Left colon (tissue), 2 donors: ENCODE results near the gene RAB20. TPM values are rescaled to one million over a fixed set of nuclear protein-coding genes. Genes with fewer than 3 reads are reported as not detected.

Source experiments
- ATAC-seq: fragments of 200-7000 bp; cut with Tn5 transposase; one replicate; pipeline ENCODE4 v1.9.1; 2020; ENCODE audit warnings: mild to moderate bottlenecking, moderate library complexity
- DNase-seq, 2 donors: peaks; one replicate each; pipeline ENCODE4 v3.0.0-alpha.2; 2020
- intact Hi-C, 2 donors: fragments of 100-400 bp; cut with DNase I in 1 of 2; cut with micrococcal nuclease in 1 of 2; formaldehyde crosslinking; loops; one replicate each; pipeline versions ENCODE4 v1.11.2 to v1.14.0; 2022; cut with DNase I, micrococcal nuclease
- total RNA-seq, 2 donors: library from RNA; stranded (reverse); fragmentation: NEBNext Ultra II Directional; extraction: Animal tissue kit (Norgen Biotek cat#: 25700); gene quantifications; one replicate each; pipeline ENCODE4 v1.2.1, GENCODE V29; 2021
- donor health status: DM: no; HTN: no; CAD: no.
- donor health status: DM: yes; HTN: yes; CAD: no.

RAB20 gene
- total RNA-seq, 2 donors from 2014 or later = 37.1 to 53.5 TPM

DNA sequence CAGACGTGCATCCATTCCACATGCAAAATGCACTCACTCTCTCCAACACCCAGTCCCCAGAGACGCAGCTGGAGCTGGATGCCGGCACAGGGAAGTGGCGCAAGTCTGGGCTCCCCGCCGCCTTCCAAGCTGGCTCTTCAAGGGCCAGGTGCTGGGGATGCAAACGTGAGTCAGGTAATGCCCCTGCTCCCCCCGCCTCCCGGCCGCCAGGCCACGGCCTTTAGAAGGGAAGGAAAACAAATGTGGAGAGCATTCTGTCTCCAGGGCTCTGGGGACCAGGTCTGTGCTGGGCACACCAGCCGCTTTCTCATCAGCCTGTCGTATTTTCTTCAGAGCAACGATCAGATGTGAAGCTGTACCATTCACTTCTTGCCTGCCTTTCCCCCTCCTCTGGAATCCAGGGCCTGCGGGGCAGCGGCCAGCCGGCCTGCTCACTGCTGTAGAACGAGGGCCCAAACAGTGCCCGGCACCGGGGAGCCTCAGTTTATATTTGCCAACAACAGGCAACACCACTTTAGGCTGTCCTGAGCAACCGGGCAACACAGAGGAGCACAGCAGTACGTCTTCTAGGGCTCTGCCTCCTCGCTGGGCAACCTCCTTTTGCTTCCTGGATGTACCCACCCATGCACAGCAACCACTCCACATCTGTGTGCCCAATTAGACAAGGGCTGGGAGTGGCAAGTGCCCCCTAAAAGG, 3.8 kb downstream of the RAB20 start:
- intact Hi-C loops = no loop called here
- ATAC-seq (no peak), DNase-seq (no peak)

DNA sequence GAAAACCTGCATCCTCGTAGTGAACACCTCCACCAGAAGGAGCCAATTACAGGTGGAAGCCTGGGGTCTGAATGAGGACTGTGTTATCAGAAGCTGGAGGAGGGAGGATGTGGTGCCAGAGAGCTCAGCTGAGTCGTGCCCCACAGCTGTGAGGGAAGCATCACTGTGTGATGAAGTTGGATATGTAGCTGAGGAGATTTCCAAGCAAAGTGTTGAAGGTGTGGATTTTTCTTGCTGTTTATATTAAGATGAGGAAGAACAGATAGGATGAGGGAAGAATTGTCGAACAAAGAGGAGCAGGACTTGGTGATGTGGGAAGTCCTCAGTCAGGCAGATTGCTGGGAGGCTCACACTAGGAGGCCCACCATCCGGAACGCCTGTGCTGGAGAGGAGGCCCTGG, 4.4 kb downstream of the RAB20 start:
- intact Hi-C loops = no loop called here
- ATAC-seq (no peak), DNase-seq (no peak)

DNA sequence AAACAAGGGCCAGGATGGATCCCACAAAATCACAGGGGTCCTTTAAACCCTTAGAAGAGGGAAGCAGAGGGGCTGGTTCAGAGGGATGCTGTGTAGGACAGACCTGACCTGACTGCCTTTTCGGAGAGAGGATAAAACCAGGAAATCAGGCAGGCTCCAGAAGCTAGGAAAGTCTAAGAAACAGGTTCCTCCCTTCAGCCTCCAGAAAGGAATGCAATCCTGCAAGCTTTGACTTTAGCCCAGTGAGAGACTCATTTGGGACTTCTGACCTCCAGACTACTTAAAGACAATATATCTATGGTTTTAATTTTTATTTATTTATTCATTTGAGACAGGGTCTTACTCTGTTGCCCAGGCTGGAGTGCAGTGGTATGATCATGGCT, 5.3 kb downstream of the RAB20 start:
- intact Hi-C loops = no loop called here
- ATAC-seq = peak; percentile 23
- no peak for DNase-seq

DNA sequence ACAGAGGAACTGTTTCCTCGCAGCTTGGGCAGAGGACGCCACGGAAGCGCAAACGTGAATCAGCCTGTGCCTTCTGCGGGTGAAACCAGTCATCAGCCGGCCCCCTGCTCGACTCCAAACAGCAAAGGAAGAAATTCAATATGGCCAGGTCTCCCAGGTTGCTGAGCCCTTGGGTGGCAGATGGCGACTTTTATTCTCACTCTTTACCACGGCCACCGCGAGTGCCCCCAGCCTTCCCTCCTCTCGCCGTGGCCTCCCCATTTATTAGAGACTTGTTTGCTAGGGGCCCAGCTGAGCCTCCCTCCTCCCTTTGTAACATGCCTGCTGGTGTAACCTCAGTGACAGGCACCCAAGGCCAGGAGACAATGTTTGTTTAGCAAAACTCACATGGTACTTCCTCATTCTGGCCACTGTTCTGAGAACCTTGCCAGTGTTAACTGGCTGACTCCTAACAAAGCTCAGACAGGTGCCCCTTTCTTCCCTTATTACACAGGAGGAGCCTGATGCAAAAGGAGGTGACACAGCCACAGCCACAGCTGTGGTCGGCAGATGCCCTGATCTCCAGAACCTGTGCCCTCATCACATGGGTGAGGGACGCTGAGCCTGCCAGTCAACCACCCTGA, 5.8 kb downstream of the RAB20 start:
- intact Hi-C loops = no loop called here
- ATAC-seq (peak; percentile 75), DNase-seq (peak; percentile 39 to 63)

DNA sequence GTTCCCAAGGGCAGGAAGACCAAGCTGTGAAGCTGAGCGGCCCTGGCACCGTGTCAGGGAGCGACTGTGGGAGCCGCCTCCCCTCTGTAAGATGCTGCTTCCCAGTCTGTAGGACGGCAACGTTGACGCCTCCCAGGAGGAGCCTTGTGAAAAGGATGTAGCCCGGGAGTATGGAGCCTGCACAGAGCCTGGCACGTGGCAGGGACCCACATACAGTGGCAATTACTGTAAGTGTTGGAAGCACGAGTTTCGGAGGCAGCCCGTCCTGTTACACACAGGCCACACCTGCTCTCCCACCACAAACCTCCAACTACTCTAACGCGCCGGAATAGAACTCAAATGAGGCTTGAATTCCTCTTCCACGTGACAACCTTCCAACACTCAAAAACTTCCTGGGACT, 6.6 kb downstream of the RAB20 start:
- DNase-seq (no peak), ATAC-seq (no peak)
- intact Hi-C loops = no loop called here

DNA sequence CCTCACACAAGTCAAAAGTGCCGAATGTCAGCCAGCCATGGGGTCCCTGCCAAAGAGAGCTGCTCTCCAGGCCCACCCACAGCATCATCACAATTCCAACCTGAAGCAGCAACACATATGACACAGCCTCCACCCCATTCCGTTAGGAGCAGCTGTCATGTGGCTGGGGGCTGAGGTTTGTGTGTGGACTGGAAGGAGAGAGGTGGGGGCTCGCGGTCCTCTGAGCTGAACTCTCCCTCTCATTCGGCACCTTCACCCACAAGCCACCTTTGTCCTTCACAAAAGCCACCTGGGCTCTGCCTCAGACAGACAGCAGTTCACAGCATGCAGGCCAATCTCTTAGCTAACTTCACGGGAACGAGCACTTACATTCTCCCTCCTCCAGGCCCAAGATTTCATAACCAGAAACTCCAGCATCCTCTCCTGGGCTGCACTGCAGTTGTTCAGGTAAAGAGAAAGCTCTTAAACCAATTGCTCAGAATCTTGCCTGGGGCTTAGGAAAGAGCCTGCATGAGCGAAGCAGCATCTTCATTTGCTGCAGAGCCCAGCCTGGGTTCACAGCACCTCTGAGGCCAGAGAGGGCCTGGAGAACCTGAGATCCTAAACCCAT, 7.2 kb downstream of the RAB20 start:
- ATAC-seq = no peak
- no peak for DNase-seq
- intact Hi-C loops = no loop called here

DNA sequence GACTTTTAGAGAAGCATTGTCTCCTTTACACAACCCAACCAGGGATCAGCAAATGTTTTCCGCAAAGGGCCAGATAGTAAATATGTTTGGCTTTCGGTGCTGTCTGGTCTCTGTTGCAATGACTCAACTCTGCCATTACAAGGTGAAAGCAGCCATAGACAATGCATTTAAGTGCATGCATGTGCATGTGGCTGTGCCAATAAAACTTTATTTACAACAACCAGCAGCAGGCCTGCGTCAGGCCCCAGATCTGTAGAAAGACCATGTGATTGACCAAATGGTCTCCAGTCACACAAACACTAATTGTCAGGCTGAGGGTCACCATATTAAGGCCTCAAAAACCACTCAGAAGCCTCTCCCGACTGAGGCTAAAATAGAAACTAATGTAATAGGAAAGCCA, 8.1 kb downstream of the RAB20 start:
- ATAC-seq = no peak
- no peak for DNase-seq
- intact Hi-C loops = no loop called here

DNA sequence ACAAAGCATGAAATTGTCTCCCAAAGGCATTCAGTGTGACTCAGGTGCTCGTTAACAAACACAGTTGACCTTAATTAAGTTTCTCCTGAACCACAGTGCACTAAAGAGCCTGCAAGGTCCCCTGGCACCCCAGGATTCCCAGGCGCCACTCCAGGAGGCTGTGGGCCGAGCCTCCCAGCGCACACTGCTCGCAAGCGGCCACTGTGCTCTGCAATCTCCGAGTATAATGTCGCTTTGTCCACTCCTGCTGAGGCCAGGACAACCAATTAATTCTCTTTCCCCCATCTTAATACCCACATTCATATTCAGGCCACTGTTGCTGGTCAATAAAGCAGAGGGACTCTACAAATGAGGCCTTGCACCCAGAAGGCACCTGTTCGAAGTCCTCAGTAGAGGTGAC, 8.8 kb downstream of the RAB20 start:
- no peak for DNase-seq
- no peak for ATAC-seq
- intact Hi-C loops = no loop called here

DNA sequence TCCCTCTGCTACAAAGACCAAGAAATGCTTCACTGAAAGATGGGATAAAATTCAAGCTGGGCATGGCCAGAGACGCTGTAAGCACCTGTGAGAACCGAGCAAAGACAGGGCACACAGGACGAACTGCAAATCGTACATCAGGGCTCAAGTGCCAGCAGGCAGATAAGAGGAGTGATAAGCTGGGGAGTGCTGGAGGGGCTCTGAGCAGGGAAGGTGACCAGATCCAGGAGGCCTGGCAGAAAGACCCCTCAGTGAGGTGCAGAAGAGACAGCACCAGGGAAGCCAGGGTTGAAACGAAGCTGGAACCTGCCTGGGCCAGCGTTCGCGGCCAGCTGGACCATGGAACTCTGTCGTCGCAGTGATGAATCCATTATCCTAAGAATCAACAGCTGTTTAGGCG, 10.2 kb downstream of the RAB20 start:
- intact Hi-C loops = no loop called here
- ATAC-seq = no peak
- DNase-seq = no peak

DNA sequence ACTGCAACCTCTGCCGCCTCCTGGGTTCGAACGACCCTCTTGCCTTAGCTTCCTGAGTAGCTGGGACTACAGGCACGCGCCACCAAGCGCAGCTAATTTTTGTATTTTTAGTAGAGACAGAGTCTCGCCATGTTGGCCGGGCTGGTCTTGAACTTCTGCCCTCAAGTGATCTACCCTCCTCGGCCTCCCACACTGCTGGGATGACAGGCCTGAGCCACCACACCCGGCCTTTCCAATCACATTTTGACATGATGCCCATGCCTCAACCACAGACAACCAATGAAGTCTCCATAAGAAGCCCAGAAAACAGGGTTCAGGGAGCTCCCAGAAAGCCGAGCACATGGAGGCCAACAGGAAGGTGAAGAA, 11.7 kb downstream of the RAB20 start:
- no peak for ATAC-seq
- no peak for DNase-seq
- intact Hi-C loops = no loop called here

DNA sequence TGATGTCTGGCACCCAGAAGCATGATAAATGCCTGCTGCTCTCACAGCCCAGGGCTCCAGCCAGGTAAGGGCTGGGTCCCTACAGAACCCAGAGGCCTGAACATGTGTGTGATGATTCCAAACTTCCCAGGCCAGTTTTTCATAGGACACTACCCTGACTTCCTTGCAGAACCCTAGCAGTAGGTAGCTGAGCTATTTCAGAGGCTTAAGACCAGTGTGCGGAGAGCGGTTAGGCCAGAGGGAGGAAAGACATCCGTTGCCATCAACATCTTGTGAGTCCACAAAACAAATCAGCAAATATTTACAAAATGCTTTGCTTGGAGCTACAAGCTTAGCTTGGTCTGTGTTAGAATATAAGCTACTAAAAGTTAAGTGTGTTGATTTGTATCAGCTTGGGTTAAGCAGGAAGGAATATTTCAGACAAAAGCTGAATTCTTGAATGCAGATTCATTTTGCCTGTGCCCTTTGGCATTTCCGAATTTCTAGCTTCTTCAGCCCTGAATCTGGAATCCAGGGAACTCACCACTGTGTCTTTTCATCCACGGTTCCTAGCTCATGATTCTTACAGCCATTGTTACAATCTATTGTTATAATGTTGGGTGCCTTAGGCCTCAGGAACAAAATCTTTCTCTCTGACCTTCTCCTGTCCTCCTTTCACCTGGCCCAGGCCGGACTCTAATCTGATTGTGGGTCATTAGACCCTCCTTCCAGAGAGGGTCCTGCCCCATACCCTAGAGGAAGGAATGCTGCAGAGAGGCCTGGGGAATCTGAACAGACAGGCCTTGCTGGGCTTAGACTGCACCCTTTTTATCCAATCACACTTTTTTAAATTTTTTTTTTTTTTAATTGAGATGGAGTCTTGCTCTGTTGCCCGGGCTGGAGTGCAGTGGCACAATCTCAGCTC, 12.4 kb downstream of the RAB20 start:
- intact Hi-C loops = no loop called here
- no peak for DNase-seq
- no peak for ATAC-seq

DNA sequence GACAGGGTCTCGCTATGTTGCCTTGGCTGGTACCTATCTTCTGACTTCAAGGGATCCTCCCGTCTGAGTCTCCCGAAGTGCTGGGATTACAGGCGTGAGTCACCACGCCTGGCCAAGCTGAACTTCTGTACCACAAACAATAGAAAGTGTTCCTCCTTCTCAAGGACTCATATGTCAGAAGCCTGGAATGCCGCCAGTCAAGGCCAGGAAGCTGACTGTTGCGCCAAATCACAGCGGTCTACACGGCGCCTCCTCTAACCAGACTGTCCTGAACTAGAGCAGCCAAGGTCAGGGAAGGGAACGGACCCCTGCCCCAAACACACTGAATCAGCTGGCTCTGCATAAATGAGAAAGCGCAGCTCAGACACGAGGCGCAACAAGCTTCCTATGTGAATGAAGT, 14.6 kb downstream of the RAB20 start:
- DNase-seq = peak; percentile 92 to 94

DNA sequence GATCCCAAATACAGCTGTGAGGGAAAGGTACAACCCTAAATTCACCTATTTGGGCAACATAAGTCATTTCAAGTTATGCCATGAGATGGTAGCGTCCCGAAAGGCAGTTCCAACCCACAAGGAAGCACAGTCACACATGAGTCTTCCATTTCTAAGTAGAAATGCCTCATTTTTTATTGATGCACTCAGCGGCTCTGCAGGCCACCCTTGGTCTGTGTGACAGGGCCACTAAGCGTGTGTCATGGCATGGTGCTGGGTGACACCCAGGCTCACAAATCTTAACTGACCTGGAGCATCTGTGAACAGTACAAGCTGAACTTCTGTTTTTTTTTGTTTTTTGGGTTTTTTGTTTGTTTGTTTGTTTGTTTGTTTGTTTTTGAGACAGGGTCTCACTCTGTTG, 15.1 kb downstream of the RAB20 start:
- peak; percentile 41 for ATAC-seq
- DNase-seq = no peak
- intact Hi-C loops = no loop called here

More for the DNA sequence above, 14.6 kb downstream of the RAB20 start:
- intact Hi-C loops = no loop called here
- ATAC-seq = peak; percentile 95

DNA sequence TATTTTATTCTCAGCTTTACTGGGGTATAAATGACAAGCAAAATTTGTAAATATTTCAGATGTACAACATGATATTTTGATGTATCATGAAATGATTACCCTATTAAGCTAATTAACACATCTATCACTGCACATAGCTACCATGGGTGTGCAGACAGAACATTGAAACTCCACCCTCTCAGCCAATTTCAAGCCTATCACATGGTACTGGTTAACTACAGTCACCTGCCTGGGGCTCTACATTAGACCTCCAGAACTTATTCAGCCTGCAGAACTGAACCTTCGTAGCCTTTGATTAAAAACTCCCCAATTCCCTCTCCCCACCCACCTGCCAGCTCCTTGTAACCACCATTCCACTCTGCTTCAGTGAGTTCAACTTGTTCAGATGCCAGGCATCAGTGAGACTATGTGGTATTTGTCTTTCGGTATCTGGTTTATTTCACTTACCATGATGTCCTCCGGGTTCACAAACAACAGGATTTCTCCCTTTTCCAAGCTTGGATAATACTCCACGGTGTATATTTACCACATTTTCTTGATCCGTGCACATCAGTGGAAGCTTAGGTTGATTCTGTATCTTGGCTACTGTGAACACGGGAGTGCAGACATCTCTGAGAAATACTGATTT, 19.2 kb downstream of the RAB20 start:
- intact Hi-C loops = no loop called here
- ATAC-seq (no peak), DNase-seq (peak in 1 of 2 donors; percentile 15)

DNA sequence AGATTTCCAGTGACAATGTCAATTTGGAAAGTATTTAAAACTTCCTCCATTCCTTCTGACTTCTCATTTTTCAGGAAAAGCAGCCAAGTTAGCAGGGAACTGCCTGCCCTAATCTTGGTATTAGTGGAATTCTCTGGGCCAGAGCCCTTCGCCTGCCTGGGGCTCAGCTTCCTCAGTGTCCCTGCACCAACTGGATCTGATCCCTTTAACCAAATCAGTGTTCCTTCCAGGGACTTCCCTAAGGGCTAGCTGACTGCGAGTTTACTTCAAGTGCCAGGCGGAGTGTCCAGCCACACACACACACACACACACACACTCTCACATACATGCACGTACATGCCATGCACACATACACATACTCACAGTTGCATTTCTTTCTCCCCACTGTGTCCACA, 20.0 kb downstream of the RAB20 start:
- intact Hi-C loops = no loop called here
- ATAC-seq (peak; percentile 22), DNase-seq (no peak)

DNA sequence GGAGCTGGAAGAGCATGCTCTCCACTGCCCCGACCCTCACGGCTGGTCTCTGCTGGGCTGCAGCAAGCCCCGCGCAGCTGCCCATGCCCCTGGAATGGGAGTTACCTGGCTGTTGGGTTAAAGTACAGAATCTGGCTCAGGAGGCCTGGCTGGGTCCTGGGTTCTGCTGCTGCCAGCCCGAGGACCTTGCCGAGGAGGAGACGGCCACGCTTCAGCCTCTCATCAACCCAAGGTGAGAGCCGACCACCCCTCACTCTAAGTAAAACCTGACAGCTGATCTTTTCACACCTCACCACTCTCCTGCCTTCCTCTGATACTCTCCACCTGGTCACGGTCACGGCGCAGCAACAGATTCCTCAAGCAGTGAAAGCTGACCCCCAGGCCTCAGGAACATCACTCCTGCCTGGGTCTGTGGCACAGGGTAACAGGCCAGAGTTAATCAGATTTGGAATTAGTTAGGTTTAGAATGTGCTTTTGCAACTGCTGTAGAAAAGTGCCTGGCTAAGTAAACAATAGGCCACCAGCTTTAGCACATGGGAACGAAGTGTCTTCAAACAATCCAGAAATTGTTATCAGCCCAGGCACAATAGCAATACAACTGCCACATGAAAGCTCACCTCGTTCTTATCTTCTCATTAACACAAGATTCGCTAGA, 20.5 kb downstream of the RAB20 start:
- intact Hi-C loops = no loop called here
- ATAC-seq (peak; percentile 57), DNase-seq (no peak)

DNA sequence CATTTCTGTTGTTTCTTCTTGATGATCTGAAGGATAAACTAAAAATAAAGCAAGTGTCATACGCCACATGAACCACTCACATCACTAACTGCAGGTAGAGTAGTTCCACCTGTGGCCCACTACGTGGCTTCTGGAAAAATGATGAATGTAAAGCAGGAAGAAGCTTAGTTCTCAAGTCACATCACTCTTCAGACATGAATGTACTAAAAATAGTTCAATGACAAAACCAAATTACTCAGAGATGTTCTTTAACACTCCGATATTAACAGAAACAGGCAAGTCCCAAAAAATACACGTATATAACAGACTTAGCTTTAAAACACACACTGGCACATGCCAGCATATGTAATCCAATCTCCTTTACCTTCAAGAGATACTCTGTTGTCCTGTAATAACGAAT, 21.6 kb downstream of the RAB20 start:
- DNase-seq = no peak
- intact Hi-C loops = no loop called here
- ATAC-seq = no peak

DNA sequence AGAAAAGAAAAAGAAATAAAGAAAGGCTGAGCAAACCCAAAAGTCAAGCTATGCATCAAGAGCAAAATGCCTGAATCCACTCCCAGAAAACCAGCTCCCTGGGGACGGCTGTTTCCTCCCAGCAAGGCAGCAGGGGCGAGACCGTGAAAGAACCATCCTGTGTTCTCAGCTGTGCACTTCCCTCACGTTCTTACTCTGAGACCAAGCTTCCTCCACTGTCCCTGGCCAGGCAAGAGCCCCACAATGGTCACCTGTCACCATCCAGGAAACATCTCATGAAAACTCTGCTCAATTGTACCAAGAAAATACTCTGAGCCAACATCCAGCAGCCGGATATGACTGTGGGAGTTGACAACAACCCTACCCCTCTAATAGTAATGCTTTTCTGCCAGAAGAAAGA, 22.9 kb downstream of the RAB20 start:
- intact Hi-C loops = no loop called here
- DNase-seq = no peak
- ATAC-seq = peak; percentile 71
